ENCODE data around the gene HDAC8.
"Not testable (repeated sequence)": the region's sequence is repeated elsewhere in the genome, so short reads cannot be mapped to it uniquely, and the experiment has no call there.

The HDAC8 gene

GRCh38 chrX:72536542-72536941 lies 36.1 kb downstream of the HDAC8 start:
- no peak for DNase-seq (ENCODE audit: low read depth in 4 of 4, low spot score in 1 of 4)

GRCh38 chrX:72532366-72532765 lies 40.3 kb downstream of the HDAC8 start:
- no peak for DNase-seq (ENCODE audit: low read depth in 4 of 4, low spot score in 1 of 4)

- no peak for DNase-seq (ENCODE audit: low read depth in 4 of 4, low spot score in 1 of 4)
These were observed 45.8 kb downstream of the HDAC8 start for GRCh38 chrX:72526534-72527508.

GRCh38 chrX:72498782-72499181 lies 73.9 kb downstream of the HDAC8 start:
- DNase-seq (ENCODE audit: low read depth in 4 of 4, low spot score in 1 of 4): no peak

- no peak for DNase-seq (ENCODE audit: low read depth in 4 of 4, low spot score in 1 of 4)
These were observed 77.6 kb downstream of the HDAC8 start for GRCh38 chrX:72495046-72495445.

- DNase-seq (ENCODE audit: low read depth in 4 of 4, low spot score in 1 of 4): no peak
These were observed 80.1 kb downstream of the HDAC8 start for GRCh38 chrX:72492499-72492898.

- not testable (repeated sequence) for DNase-seq (ENCODE audit: low read depth in 4 of 4, low spot score in 1 of 4)
These were observed 82.4 kb downstream of the HDAC8 start for GRCh38 chrX:72490221-72490620.

- DNase-seq (ENCODE audit: low read depth in 4 of 4, low spot score in 1 of 4): no peak
These were observed 85.0 kb downstream of the HDAC8 start for GRCh38 chrX:72487661-72488060.

GRCh38 chrX:72479324-72480274 lies 93.0 kb downstream of the HDAC8 start:
- no peak for DNase-seq (ENCODE audit: low read depth in 4 of 4, low spot score in 1 of 4)

GRCh38 chrX:72478853-72479252 lies 93.8 kb downstream of the HDAC8 start:
- no peak for DNase-seq (ENCODE audit: low read depth in 4 of 4, low spot score in 1 of 4)

- no peak for DNase-seq (ENCODE audit: low read depth in 4 of 4, low spot score in 1 of 4)
These were observed 94.3 kb downstream of the HDAC8 start for GRCh38 chrX:72478351-72478750.

- DNase-seq (ENCODE audit: low read depth in 4 of 4, low spot score in 1 of 4): no peak
These were observed 94.9 kb downstream of the HDAC8 start for GRCh38 chrX:72477781-72478181.

GRCh38 chrX:72477376-72477775 lies 95.3 kb downstream of the HDAC8 start:
- DNase-seq (ENCODE audit: low read depth in 4 of 4, low spot score in 1 of 4): no peak

GRCh38 chrX:72475952-72476668 lies 96.5 kb downstream of the HDAC8 start:
- DNase-seq (ENCODE audit: low read depth in 4 of 4, low spot score in 1 of 4): no peak

- DNase-seq (ENCODE audit: low read depth in 4 of 4, low spot score in 1 of 4): no peak
These were observed 97.3 kb downstream of the HDAC8 start for GRCh38 chrX:72475338-72475737.

- no peak for DNase-seq (ENCODE audit: low read depth in 4 of 4, low spot score in 1 of 4)
These were observed 102.0 kb downstream of the HDAC8 start for GRCh38 chrX:72470532-72471223.

- no peak for DNase-seq (ENCODE audit: low read depth in 4 of 4, low spot score in 1 of 4)
These were observed 102.5 kb downstream of the HDAC8 start for GRCh38 chrX:72470117-72470516.

GRCh38 chrX:72468607-72469006 lies 104.0 kb downstream of the HDAC8 start:
- DNase-seq (ENCODE audit: low read depth in 4 of 4, low spot score in 1 of 4): no peak

- no peak for DNase-seq (ENCODE audit: low read depth in 4 of 4, low spot score in 1 of 4)
These were observed 105.5 kb downstream of the HDAC8 start for GRCh38 chrX:72467135-72467534.

- DNase-seq (ENCODE audit: low read depth in 4 of 4, low spot score in 1 of 4): no peak
These were observed 106.2 kb downstream of the HDAC8 start for GRCh38 chrX:72466493-72466892.

Data from stimulated activated CD4-positive, alpha-beta T cell treated with anti-CD3 and anti-CD28 coated beads, Interleukin-1b, Interleukin-23, amount 100 ng/mL, for 24 hours (primary cell).